ENCODE data around the gene GRAMD1A. TPM values are rescaled to one million over a fixed set of nuclear protein-coding genes. Genes with fewer than 3 reads are reported as not detected.

Gene GRAMD1A
- polyA plus RNA-seq, 1 donor from 2014 or later, result 19.0 TPM

DNA sequence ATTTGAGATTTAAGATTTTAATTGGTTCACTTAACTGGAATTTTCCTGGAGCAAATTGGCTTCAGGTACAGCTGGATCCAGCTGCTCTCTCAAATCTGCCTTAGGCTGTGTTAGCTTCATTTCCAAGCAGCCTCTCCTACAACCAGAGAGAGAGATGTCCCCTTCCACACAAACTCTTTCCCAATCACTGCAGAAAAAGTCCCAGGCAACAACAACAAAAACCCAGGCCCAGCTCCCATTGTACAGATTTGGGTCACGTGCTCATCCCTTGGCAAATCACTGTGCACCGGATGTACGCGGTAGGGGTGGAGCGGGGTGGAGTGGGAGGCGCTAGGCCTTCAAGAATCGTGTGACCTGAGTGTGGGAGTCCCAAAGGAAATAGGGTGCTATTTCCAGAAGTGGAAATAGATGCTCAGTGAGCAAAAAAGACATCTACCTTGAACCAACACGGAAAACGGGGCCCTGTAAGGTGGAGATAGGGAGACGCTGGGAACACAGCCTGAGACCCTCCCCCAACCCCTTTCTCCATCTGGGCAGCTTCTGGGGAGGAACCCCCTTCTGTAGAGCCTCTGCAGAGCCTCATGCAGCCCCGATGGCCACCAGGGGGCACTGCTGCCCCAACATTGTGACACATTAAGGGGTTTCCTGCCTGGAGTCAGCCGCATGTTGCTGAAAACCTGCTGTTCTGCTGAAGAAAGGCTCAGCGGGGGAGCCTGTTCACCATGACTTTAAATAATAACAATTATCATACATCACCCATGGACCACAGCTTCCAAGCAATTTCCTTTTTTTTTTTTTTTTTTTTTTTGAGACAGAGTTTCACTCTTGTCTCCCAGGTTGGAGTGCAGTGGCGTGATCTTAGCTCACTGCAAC lies 66.8 kb downstream of the GRAMD1A start:
- Histone ChIP-seq H3K4me3 (ENCODE audit: low read length) (no peak overlapping the region), H3K4me2 (ENCODE audit: low read length) (no peak overlapping the region), H3K9ac (ENCODE audit: low read length) (no peak overlapping the region), H3K9me3 (ENCODE audit: low read length) (no peaks in the 10 kb centered on the region), H3K36me3 (ENCODE audit: insufficient read depth, low read length) (no peaks in the 10 kb centered on the region), H3K27ac (ENCODE audit: low read length) (no peak overlapping the region), H3K27me3 (ENCODE audit: insufficient read depth, low read depth, low read length) (no peaks in the 10 kb centered on the region), H3K9me2 (ENCODE audit: insufficient read depth, low read length) (no peaks in the 10 kb centered on the region), H3F3A (ENCODE audit: insufficient read depth, low read length, poor library complexity, severe bottlenecking) (no peaks in the 10 kb centered on the region), H3K79me2 (replicated peaks; ENCODE audit: insufficient read depth, low read length) (no peaks in the 10 kb centered on the region), H4K20me1 (ENCODE audit: insufficient read depth) (no peaks in the 10 kb centered on the region), H2AFZ (ENCODE audit: low read depth, low read length) (no peak overlapping the region)
- TF ChIP-seq MXI1 (conservative IDR thresholded peaks at IDR 0.05; ENCODE audit: poor library complexity, severe bottlenecking) (no peak), RAD21 (conservative IDR thresholded peaks at IDR 0.05) (peak; percentile 60), POLR2AphosphoS5 (IDR thresholded peaks at IDR 0.05) (no peak), EZH2 (IDR thresholded peaks at IDR 0.05; ENCODE audit: borderline replicate concordance, insufficient read depth, low read length, poor library complexity, severe bottlenecking) (no peak), SMC3 (conservative IDR thresholded peaks at IDR 0.05; ENCODE audit: poor library complexity) (peak; percentile 54), TAF1 (IDR thresholded peaks at IDR 0.05; ENCODE audit: low read depth) (no peak), EP300 (conservative IDR thresholded peaks at IDR 0.05; ENCODE audit: poor library complexity, severe bottlenecking) (no peak)
- TF ChIP-seq, protein P1, sequence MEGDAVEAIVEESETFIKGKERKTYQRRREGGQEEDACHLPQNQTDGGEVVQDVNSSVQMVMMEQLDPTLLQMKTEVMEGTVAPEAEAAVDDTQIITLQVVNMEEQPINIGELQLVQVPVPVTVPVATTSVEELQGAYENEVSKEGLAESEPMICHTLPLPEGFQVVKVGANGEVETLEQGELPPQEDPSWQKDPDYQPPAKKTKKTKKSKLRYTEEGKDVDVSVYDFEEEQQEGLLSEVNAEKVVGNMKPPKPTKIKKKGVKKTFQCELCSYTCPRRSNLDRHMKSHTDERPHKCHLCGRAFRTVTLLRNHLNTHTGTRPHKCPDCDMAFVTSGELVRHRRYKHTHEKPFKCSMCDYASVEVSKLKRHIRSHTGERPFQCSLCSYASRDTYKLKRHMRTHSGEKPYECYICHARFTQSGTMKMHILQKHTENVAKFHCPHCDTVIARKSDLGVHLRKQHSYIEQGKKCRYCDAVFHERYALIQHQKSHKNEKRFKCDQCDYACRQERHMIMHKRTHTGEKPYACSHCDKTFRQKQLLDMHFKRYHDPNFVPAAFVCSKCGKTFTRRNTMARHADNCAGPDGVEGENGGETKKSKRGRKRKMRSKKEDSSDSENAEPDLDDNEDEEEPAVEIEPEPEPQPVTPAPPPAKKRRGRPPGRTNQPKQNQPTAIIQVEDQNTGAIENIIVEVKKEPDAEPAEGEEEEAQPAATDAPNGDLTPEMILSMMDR (IDR thresholded peaks at IDR 0.05; ENCODE audit: poor library complexity, severe bottlenecking), result peak; percentile 59
- TF ChIP-seq, protein P2, sequence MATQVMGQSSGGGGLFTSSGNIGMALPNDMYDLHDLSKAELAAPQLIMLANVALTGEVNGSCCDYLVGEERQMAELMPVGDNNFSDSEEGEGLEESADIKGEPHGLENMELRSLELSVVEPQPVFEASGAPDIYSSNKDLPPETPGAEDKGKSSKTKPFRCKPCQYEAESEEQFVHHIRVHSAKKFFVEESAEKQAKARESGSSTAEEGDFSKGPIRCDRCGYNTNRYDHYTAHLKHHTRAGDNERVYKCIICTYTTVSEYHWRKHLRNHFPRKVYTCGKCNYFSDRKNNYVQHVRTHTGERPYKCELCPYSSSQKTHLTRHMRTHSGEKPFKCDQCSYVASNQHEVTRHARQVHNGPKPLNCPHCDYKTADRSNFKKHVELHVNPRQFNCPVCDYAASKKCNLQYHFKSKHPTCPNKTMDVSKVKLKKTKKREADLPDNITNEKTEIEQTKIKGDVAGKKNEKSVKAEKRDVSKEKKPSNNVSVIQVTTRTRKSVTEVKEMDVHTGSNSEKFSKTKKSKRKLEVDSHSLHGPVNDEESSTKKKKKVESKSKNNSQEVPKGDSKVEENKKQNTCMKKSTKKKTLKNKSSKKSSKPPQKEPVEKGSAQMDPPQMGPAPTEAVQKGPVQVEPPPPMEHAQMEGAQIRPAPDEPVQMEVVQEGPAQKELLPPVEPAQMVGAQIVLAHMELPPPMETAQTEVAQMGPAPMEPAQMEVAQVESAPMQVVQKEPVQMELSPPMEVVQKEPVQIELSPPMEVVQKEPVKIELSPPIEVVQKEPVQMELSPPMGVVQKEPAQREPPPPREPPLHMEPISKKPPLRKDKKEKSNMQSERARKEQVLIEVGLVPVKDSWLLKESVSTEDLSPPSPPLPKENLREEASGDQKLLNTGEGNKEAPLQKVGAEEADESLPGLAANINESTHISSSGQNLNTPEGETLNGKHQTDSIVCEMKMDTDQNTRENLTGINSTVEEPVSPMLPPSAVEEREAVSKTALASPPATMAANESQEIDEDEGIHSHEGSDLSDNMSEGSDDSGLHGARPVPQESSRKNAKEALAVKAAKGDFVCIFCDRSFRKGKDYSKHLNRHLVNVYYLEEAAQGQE (IDR thresholded peaks at IDR 0.05; ENCODE audit: borderline replicate concordance), result no peak

DNA sequence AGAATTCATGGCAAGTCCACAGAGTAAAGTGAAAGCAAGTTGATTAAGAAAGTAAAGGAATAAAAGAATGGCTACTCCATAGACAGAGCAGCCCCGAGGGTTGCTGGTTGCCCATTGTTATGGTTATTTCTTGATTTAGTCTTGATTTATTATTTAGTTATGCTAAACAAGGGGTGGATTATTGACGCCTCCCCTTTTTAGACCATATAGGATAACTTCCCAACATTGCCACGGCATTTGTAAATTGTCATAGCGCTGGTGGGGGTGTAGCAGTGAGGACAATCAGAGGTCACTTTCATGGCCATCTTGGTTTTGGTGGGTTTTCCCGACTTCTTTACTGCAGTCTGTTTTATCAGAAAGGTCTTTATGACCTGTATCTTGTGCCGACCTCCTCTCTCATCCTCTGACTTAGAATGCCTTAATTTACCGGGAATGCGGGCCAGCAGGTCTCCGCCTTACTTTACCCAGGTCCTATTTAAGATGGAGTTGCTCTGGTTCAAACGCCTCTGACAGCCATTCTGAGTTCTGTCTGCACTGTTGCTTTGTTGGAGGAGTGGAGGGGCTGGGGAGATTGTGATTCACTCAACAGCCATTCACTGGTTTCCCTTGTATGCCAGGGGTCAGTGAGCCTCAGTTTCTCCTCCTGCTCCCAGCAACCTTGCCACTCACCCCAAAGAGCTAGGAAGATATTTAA lies 69.0 kb downstream of the GRAMD1A start:
- Histone ChIP-seq H3K4me3 (ENCODE audit: low read length) (no peak overlapping the region), H3K27ac (ENCODE audit: low read length) (no peak overlapping the region), H3K9me2 (ENCODE audit: insufficient read depth, low read length) (no peaks in the 10 kb centered on the region), H3F3A (ENCODE audit: insufficient read depth, low read length, poor library complexity, severe bottlenecking) (no peaks in the 10 kb centered on the region), H2AFZ (ENCODE audit: low read depth, low read length) (no peak overlapping the region), H3K79me2 (replicated peaks; ENCODE audit: insufficient read depth, low read length) (no peaks in the 10 kb centered on the region), H3K27me3 (ENCODE audit: insufficient read depth, low read depth, low read length) (no peaks in the 10 kb centered on the region), H4K20me1 (ENCODE audit: insufficient read depth) (no peaks in the 10 kb centered on the region), H3K9ac (ENCODE audit: low read length) (no peak overlapping the region), H3K4me2 (ENCODE audit: low read length) (no peak overlapping the region), H3K9me3 (ENCODE audit: low read length) (no peaks in the 10 kb centered on the region), H3K36me3 (ENCODE audit: insufficient read depth, low read length) (no peaks in the 10 kb centered on the region)
- no peak for TF ChIP-seq RAD21 (conservative IDR thresholded peaks at IDR 0.05)
- TF ChIP-seq MXI1 (conservative IDR thresholded peaks at IDR 0.05; ENCODE audit: poor library complexity, severe bottlenecking), result no peak
- TF ChIP-seq TAF1 (IDR thresholded peaks at IDR 0.05; ENCODE audit: low read depth), result no peak
- TF ChIP-seq EZH2 (IDR thresholded peaks at IDR 0.05; ENCODE audit: borderline replicate concordance, insufficient read depth, low read length, poor library complexity, severe bottlenecking), result no peak
- TF ChIP-seq EP300 (conservative IDR thresholded peaks at IDR 0.05; ENCODE audit: poor library complexity, severe bottlenecking), result no peak
- no peak for TF ChIP-seq SMC3 (conservative IDR thresholded peaks at IDR 0.05; ENCODE audit: poor library complexity)
- TF ChIP-seq, protein P2 (IDR thresholded peaks at IDR 0.05; ENCODE audit: borderline replicate concordance), result no peak
- no peak for TF ChIP-seq POLR2AphosphoS5 (IDR thresholded peaks at IDR 0.05)
- TF ChIP-seq, protein P1 (IDR thresholded peaks at IDR 0.05; ENCODE audit: poor library complexity, severe bottlenecking), result no peak

Data from neural cell (in vitro differentiated cells).